ENCODE data around the gene MRPS12.
A peak's percentile ranks its signal among the peaks of the same experiment; 100 is the strongest.

MRPS12 gene

GRCh38 chr19:38975214-38975860 lies 44.6 kb downstream of the MRPS12 start, which contains the start of gene FBXO17:
TSS of gene FBXO17 (minus strand) at chr19:38975742. CDS start at chr19:38950319, 25,423 bp downstream.
- no peak for TF ChIP-seq CTCF (conservative IDR thresholded peaks at IDR 0.05; ENCODE audit: control insufficient read depth, insufficient read depth, low read depth, low read length)
- peak; percentile 74 for DNase-seq (ENCODE audit: low read depth)
- peak within 1 kb of the TSS; percentile 67 for H3K4me3 ChIP-seq (ENCODE audit: control insufficient read depth, low read depth, low read length)

- peak; percentile 49 for DNase-seq (ENCODE audit: low read depth)
- H3K4me3 ChIP-seq (ENCODE audit: control insufficient read depth, low read depth, low read length) = peak overlapping the region; percentile 50
- TF ChIP-seq CTCF (conservative IDR thresholded peaks at IDR 0.05; ENCODE audit: control insufficient read depth, insufficient read depth, low read depth, low read length) = no peak
Observed at GRCh38 chr19:38975861-38976271, 45.1 kb downstream of the MRPS12 start.

- H3K4me3 ChIP-seq (ENCODE audit: control insufficient read depth, low read depth, low read length) = no peak overlapping the region
- TF ChIP-seq CTCF (conservative IDR thresholded peaks at IDR 0.05; ENCODE audit: control insufficient read depth, insufficient read depth, low read depth, low read length) = no peak
- DNase-seq (ENCODE audit: low read depth) = no peak
Observed at GRCh38 chr19:38977445-38978325, 46.9 kb downstream of the MRPS12 start.

GRCh38 chr19:38978326-38978689 lies 47.6 kb downstream of the MRPS12 start:
- no peak overlapping the region for H3K4me3 ChIP-seq (ENCODE audit: control insufficient read depth, low read depth, low read length)
- no peak for DNase-seq (ENCODE audit: low read depth)
- no peak for TF ChIP-seq CTCF (conservative IDR thresholded peaks at IDR 0.05; ENCODE audit: control insufficient read depth, insufficient read depth, low read depth, low read length)

- no peak for TF ChIP-seq CTCF (conservative IDR thresholded peaks at IDR 0.05; ENCODE audit: control insufficient read depth, insufficient read depth, low read depth, low read length)
- DNase-seq (ENCODE audit: low read depth) = no peak
- no peak overlapping the region for H3K4me3 ChIP-seq (ENCODE audit: control insufficient read depth, low read depth, low read length)
Observed at GRCh38 chr19:38979812-38980211, 49.1 kb downstream of the MRPS12 start.

- DNase-seq (ENCODE audit: low read depth) = no peak
- H3K4me3 ChIP-seq (ENCODE audit: control insufficient read depth, low read depth, low read length) = no peak overlapping the region
- TF ChIP-seq CTCF (conservative IDR thresholded peaks at IDR 0.05; ENCODE audit: control insufficient read depth, insufficient read depth, low read depth, low read length) = no peak
Observed at GRCh38 chr19:38980583-38981374, 50.0 kb downstream of the MRPS12 start.
